NK-92 (cell line): ENCODE results near the gene MEIS1.

Experiments
- DNase-seq: peaks from one replicate; lab custom pipeline; 2025; ENCODE audit not compliant: unreplicated experiment; lab: John Stamatoyannopoulos, UW

The MEIS1 gene

GRCh38 chr2:66443186-66443978 is 8.5 kb downstream of the MEIS1 start:
- no peak for DNase-seq

GRCh38 chr2:66443979-66444861 is 9.3 kb downstream of the MEIS1 start:
- DNase-seq: no peak

DNA sequence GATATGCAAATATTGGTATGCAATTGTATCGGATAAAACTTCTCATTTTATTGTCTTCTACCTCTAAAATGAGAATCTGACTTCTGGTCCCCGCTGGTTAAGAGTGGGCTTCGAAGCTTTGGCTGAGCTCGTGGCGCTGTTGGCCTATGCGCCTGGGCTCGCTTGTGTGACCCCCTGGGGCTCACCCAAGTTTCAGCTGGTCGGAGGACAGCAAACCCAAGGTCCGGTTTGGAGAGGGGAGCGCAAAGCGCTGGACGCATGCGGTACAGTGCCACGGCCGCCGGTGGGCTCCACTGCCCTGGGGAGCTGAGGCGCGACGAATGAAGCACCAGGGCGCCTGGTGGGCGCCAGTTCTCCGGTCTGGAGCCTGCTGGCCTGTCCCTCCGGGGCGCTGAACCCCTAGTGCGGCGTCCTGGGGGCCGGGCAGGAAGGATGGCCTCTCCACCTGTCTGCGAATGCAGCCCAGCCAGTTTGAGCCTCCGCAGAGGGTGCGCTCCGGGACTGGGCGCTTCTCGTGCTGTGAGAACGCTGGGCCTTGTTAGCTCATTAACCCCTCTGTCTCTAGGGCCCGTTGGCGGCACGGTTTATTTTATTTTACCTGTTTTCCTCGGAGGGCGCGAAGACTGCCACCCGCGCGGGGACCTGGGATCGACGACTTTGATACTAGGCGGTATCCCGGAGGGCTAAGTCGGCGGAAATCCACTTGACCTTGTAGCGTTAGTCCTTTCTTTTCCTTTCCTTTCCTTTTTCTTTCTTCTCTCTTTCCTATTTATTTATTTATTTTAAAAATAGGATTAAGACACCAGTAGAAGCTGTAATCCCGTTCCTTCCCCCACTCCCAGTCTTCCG is 10.4 kb downstream of the MEIS1 start:
- no peak for DNase-seq

DNA sequence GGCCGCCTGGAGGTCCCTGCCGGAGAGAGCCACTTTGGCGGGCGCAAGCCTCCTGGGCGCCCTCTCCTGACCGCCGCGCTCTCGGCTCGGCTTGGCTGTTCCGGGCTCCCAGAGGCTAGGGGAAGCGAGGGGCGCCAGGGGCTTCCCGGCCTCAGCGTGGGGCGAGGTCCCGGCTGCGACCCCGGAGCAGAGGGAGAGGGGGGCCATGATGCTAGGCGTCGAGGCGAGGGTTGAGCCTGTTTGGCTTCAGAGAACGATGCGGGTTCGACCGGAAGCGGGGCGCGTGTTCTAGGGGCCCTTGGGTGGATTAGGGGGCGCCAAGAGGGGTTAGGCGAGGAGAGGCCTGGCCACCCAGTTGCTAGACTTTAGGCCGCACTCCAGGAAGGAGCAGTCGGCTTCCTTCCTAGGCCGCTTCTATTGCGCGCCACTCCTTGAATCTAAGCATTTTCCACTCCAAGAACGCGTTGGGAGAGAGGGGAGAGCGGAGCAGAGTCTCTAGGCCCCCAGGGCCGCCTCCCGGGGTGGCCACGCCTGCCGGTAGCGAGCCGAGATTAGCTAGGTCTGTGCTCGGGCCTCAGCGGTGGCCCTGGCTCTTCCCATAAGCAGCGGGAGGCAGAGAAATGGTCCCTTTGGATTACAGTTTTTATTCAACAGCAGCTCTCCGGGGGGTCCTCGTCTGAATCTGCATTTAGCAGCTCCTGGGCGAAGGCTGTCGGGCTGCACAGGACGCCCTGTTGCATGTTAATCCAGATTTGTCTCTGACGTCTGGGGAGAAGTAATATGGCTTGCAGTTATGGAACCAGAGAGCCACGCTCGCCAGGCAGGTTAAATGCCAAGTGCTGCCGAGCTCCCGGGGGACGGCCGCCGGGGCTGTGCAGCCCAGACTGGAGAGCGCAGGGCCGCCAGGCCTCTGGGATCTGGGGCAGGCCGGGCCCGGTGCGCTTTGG is 11.3 kb downstream of the MEIS1 start:
- no peak for DNase-seq

DNA sequence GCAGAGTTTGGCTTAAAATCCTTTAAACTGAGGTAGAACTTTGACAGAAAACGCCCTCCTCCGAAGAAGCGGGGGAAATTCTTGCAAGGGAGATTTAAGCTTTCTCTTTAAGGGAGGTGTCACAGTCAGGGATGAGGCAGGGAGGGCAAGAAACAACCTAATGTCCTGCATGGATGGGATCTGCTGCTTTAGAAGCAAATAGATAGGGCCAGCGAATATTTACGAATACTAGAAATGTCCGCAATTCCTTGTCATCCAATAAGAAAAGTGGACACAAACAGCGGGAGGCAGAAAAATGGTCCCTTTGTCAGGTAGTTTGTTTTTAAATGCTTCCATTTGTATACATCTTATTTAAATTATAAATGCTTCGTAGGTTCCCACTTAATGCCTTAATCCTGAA is 12.0 kb downstream of the MEIS1 start:
- DNase-seq: no peak

- no peak for DNase-seq
Observed at GRCh38 chr2:66447677-66448076, 12.8 kb downstream of the MEIS1 start.

GRCh38 chr2:66448136-66448991 is 13.4 kb downstream of the MEIS1 start:
- DNase-seq: no peak

DNA sequence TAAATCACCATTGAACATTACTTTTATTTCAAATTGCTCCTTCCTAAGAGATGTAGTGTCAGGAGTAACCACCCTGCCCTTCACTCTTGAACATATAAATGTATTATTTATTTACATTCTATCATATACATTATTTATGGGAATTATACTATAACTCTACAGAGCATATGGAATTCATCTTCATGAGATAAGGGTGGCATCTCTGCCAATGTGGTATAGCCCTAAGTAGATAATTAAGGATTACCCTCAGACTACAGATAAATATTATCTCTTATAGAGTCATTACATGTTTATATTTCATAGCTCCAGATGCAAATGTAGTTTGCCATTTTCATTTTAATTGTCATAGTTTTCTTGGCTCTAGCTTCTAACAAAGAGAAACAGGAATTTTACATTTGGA is 17.3 kb downstream of the MEIS1 start:
- no peak for DNase-seq

DNA sequence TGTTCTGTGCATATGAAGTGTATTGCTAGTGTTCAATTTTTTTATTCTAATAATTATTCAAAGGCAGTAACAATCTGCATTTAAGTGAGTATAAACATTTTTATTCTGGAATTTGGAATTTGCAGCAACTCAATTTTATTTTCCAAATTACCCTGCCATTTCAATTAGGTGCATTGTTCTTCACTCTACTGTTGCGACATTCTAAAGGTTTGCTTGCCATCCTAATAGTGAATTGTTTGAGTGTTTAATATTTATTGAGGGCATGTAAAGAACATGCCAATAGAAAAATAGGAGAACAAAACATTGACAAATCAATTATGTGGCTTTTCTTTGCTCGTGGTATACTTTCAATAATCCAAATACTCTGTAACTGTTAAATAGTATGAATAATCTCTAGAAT is 18.0 kb downstream of the MEIS1 start:
- DNase-seq: no peak

GRCh38 chr2:66455490-66455889 is 20.6 kb downstream of the MEIS1 start:
- DNase-seq: no peak

DNA sequence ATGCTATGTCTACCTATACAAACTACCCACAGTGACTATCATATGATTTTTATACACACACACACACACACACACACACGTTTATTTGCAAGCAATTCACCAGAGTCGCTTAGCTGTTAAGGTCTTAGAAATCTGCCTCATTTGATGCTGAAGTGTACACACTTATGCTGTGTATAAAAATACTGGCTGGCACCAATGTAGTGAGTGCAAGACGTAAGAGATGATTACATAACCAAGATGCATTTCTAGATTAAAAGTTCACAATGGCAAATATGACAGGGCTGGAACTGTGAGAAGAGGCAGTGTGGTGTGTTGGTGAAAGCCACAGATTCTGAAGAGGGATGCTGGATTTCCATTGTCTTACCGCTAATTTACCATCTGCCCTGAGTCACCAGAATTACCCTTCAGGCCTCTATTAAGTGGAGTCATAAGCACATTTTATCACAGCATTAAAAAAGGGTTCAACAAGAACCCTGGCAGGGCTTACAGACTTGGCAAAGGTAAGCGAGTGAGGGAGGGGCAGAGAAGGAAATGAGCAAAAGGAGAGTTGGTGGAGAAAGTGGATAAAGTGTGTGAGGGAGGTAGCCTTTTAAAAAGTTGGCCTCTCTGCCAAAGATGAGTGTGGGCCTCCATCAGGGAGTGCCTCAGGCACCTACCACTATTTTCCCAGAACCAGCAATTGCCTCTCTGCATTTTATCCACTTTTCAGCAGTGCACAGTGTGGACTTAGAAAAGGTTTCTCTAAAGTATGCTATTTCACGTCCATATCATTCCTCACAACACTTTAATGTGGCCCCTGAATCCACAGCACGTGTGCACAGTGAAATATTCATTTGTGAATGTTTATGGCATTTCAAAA is 21.5 kb downstream of the MEIS1 start:
- DNase-seq: no peak

DNA sequence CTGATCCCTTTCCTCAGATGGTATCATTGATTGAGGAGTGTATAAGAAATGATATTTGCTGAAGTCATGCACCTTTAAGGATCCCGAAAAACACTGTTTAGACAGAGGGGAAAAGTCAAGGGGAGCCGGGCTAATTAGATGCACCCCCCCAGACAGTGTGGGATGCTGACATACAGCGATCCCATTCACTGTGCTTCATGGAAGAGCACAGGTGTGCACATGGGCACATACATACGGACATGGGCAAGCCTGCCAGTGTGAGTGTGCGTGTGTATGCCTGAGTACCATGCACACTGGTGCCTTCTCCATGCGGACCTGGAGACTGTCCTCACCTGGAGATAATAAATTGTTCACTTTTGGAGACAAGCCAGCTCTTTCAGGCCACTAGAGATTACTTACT is 22.6 kb downstream of the MEIS1 start:
- no peak for DNase-seq

DNA sequence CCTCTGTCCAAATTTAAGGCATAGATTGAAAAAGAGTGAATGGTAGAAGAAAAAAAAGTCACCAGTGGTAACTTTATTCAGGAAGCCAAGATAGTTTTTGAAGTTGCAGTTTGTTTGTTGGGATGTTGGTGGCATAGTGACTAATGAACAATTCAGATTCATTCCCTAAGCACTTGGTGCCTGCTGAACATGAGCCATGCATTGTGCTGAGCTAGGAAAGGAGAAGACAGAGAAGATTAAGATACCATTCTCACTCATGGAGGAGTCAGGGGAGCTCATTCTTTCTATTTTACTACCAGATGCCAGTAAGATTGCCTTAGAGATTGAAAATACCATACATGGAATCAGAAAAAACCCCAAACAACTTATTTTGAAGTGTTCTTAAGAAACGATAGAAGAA is 25.1 kb downstream of the MEIS1 start:
- no peak for DNase-seq

DNA sequence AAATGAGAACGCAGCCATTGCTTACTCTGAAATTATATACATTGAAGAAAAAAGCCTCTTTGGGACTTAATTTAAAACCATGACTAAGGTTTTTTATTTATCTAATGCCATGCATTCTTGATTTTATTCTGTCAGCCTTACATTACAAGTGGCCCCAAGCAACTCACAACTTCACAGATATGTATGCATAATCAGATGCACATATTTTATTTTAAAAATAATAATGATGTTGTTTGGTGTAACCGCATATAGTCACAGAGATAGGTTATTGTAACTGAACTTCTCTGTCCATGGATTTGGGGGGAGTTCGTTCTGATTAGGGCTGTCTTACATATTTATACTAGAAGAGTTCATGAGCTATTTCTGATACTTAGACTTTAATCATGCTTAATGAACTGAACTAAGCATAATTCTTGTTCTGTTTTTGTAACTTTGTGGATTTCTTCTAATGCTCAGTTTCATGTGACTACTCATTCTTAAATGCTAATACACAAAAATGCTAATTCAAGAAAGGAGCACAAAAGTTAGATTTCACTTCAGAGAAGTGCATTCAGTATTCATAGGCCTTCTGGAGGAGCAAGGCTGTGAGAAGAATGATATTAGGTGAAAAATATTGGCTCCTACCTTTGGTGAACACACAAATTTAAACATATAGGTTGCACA is 26.2 kb downstream of the MEIS1 start:
- no peak for DNase-seq

DNA sequence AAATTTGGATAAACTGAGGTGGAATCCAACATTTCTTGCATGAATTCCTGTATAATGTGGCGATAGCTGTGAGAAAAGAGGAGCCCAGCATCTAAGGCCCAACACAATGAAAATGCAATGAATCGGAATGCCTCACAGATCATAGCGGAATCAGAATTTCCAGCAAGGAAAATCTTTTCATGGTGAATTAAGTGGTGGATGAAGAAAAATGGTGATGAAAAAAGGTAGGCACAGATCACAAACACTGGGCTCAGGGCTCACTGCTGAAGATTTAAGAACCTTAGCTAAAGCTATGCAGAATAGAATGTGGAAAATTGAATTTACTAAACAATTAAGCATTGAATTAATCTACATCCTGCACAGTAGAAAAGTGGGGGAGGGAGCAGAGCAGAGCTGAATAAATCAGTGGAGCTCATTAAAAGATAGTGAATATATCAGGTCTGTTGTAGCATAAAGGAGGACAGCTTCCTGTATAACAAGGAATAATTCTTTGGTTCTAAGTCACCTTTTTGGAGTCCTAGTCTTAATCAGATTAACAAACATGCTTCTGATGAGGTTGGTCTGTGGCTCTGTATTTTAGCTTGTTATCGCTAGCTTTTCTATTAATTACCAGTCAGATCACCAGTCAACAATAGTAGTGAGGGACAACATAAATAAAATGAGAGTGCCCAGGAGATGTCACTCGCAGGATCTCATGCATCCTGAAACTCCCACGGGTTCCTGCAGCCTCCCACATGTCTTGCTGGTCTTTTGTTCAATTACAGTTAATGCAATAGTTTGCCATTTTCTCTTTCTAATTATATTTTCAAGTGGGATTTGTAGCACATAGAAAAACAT is 27.0 kb downstream of the MEIS1 start:
- DNase-seq: no peak

GRCh38 chr2:66462501-66462825 is 27.5 kb downstream of the MEIS1 start:
- DNase-seq: no peak

GRCh38 chr2:66463206-66463755 is 28.4 kb downstream of the MEIS1 start:
- no peak for DNase-seq
